HG03196 (cell line): ENCODE data around the gene RIPOR3.
"Not testable (repeated sequence)": the region's sequence is repeated elsewhere in the genome, so short reads cannot be mapped to it uniquely, and the experiment has no call there.

Experiments
- ATAC-seq: cut with Tn5 transposase; IDR thresholded peaks from one replicate; pipeline ENCODE4 v1.9.1; 2021; ENCODE audit not compliant: unreplicated experiment

RIPOR3 gene

GRCh38 chr20:50578778-50579165 lies 112.6 kb downstream of the RIPOR3 start:
- no peak for ATAC-seq

DNA sequence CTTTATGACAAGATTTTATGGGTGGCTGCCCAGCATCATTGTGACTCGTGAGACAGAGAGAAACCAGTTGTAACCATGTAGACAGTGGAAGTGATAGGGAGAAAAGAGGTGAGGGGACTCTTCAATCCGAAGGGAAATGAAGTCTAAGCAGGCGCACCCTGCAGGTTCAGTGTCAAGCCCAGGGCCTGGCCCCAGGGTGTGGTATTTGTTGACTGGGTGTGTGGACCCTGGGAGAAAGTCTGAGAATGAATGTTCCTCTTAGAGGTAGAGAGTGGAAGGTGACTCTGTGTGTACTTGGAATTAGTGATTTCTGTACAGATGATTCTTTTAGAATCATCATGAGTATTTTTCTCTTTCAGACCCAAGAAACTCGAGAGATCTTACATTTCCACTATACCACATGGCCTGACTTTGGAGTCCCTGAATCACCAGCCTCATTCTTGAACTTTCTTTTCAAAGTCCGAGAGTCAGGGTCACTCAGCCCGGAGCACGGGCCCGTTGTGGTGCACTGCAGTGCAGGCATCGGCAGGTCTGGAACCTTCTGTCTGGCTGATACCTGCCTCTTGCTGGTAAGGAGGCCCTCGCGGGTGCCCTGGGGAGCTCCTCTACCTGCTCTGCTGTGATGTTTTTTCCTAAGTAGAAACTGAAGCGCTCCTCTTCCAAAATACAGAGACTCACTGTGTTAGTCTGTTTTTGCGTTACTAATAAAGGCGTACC lies 113.1 kb downstream of the RIPOR3 start:
- ATAC-seq = no peak

DNA sequence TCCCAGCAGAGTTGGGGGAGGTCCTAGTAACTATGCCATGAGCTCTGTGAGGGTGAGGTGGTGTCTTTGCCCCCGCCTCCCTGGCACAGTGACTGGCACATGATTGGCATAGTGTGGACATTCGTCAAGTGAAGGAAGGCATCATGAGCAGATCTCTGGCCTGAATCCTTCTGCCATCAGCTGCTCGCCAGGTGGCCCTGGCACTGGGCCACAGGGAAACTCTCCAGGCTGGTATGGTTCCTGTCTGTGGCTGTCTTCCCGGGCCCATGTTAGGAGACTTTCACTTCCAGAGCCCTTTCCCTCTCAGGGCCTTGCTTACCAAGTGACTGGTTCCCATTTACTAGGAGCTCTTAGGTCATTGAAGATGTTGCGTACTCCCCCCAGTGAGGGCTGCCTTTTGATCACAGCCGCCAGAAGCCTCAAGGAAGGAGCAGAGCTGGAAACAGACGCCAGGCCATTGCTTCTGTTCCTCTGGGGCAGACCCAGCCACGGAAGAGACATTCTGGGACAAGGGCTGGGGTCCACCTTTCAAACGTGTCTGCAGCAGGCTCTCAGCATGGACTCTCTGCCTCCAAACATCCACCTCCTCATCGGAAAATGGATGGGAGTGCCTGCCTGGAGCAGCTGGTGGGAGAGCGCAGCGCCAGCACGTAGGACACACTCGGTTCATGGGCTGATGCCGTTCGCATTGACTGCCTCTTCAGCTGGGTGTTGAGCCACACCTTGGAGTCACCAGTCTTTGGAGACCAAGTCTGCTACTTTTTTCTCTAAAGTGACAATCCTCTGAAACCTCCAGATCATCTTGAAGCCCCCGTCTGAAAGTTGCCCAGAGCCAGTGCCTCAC lies 113.9 kb downstream of the RIPOR3 start:
- ATAC-seq = no peak

DNA sequence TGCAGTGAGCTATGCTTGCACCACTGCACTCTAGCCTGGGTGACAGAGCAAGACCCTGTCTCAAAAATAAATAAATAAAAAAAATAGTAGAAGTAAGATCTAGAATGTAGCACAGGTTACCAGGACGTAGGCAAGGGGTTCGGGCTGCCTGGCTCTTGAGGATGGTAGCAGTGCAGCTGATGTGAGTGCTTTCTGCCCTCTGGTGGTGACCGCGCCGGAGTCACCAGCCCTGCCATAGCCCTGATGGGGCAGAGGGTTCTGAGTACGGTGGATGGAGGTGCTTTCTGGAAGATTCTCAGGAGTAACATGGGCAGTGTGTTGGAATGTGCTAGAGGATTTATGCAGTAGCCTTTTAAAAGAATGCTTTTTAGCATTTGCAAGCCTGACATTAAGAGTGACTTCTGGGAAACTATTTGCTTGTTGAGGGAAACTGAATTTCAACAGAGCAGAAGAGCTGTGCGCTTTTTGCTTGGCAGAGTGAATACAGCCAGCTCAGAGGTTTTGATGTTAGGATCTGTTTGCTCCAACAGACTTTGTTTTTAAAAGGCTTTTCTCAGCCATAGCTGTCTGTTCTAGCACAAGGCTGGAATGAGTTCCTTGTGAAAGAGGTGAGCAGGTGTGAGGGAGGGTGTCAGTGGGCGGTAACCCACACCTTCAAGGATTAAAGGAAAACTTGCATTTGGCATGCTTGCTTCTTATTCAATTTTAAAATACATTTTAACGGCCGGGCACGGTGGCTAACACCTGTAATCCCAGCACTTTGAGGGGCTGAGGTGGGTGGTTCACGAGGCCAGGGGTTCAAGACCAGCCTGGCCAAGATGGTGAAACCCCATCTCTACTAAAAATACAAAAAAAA lies 115.2 kb downstream of the RIPOR3 start:
- no peak for ATAC-seq

DNA sequence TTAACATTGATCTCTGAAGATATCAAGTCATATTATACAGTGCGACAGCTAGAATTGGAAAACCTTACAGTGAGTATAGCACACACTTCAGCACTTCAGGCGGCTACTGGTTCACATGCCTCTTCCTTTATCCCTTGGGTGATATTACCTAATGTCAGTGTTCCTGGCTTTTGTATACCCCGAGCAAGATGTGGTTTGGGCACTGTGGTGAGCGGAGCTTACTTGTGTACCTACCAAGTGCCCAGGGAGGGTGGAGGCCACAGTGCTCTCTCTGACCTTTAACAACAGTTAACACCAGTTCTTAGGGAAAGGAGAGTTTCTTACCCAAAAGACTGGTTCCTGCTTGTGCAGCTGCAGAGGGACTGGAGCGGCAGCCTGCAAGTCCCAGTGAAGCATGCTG lies 116.8 kb downstream of the RIPOR3 start:
- ATAC-seq = no peak

DNA sequence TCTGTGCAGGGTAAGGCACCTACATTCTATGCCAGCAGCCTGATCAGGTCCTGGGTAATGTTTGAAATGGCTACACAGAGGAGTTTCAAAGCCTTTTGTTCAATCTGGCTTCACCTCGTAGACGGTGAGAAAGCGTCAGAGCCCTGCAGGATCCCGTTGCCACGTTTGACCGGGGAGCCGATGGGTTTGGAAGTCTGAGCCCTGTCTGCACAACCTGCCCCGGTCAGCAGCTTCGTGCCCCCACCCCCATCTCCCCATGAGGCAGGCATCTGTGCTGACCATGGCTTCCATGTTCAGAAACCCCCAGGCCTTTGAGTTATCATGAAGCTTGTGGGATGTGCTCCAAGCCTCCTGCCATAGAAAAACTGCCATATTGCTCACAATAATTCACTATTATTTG lies 117.2 kb downstream of the RIPOR3 start:
- no peak for ATAC-seq

- no peak for ATAC-seq
Measured at GRCh38 chr20:50572938-50573777, 118.2 kb downstream of the RIPOR3 start.

DNA sequence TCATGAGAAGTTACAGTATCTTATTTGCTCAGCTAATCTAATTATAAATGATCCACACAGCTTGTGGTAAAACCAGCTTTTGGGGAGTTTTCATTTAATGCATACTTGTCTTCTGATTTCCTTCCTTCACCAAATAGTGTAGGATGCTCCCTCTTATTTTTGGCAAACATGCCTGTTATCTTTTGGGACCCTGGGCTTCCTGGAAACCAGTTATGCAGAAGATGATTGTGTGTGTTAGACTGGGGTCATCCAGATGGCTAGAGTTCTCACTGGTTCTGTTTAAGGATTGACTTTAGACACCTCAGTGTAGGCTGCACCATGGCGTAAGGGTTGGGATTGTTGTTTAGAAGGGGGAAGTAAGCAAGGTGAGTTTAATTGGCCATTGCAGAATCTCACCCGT lies 119.9 kb downstream of the RIPOR3 start:
- no peak for ATAC-seq

GRCh38 chr20:50569864-50570836 lies 121.2 kb downstream of the RIPOR3 start:
- ATAC-seq = peak; percentile 62

DNA sequence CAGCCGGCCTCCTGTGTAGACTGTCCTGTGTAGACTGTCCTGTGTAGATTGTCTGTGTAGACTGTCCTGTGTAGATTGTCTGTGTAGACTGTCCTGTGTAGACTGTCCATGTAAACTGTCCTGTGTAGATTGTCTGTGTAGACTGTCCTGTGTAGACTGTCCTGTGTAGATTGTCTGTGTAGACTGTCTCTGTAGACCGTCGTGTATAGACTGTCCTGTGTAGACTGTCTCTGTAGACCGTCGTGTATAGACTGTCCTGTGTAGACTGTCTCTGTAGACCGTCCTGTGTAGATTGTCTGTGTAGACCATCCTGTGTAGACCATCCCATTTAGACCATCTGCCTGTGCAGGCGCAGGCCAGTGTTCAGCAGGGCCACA lies 121.9 kb downstream of the RIPOR3 start:
- not testable (repeated sequence) for ATAC-seq

GRCh38 chr20:50568549-50568942 lies 122.8 kb downstream of the RIPOR3 start:
- no peak for ATAC-seq

DNA sequence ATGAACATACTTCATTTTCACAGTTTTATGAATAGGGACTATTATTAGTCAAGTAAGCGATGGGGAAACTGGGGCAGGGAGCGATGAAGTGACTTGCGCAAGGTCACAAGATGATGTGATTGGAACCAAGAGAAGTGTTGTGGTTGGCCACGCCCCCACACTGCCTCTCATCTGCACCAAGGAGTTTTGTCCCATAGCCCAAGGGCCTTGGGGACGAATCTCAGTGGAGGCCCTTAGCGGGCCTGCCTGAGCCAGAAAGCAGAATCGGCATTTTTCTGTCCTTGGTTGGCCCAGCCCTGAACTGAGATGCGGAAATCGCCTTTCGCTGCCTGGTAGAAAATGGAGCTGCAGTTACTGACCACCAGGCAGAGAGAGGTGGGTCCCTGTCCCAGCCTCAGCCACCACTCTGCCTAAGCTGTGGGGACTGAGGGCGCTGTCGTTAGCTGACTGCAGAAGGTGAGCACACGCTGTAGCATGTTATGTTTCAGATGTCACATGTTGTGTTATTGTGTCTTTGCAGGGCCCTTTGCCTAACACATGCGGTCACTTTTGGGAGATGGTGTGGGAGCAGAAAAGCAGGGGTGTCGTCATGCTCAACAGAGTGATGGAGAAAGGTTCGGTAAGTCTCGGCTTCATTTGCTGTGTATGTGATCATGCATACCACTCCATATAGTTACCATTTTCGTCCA lies 123.3 kb downstream of the RIPOR3 start:
- ATAC-seq = no peak

- no peak for ATAC-seq
Measured at GRCh38 chr20:50565871-50566270, 125.5 kb downstream of the RIPOR3 start.

DNA sequence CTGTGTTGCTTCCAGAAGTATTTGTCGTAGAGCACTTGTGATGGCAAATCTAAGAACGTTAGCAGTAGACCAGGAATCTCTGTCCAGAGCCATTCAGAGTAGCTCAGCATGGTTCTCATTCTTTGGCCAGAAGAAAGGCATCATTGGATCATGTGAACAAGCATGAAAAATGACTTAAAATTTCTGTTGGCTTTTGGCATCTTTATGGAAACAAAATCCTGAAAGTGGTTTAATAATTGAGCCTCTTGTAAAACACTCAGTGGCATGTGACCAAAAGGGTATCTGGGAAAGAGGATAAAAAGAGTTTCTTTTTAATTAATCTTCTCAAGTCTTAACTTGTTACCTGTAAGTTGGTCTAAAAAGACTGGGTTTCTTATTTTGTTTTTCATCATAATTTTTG lies 126.0 kb downstream of the RIPOR3 start:
- ATAC-seq = no peak

DNA sequence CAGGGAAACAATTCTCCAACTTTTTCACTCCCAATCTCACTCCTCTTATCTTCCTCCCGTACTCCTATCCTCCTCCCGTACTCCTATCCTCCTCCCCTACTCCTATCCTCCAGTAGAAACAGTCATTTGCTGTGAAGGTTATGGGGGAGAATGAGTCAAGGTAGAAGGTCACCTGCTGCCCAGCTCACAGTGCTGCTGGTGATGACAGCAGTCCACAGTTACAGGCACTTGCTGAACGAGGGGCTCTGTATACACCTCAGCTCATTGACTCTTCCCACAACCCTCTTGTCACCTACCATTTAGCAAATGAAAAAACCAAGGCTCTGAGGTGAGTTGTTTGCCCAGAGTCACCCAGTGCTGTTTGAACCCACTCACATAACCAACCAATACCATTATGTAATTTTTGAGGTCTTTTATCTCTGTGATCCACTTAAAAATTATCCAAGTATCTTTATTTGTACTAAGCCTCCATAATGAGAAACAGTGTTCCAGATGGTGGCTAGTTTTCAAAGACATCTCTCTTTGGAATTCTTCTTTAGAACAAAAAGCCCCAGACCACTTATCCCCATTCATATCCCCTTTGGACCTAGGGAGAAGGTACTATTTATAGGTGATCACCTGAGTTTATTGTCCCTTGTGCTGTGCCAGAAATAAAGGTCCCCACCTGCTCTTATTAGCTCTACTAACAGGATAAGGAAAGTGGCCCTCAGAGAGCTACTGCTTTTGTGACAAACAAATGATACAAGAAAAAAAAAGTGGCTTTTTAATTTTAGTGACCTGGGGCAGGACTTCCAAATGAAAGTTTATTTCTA lies 128.0 kb downstream of the RIPOR3 start:
- ATAC-seq = no peak

DNA sequence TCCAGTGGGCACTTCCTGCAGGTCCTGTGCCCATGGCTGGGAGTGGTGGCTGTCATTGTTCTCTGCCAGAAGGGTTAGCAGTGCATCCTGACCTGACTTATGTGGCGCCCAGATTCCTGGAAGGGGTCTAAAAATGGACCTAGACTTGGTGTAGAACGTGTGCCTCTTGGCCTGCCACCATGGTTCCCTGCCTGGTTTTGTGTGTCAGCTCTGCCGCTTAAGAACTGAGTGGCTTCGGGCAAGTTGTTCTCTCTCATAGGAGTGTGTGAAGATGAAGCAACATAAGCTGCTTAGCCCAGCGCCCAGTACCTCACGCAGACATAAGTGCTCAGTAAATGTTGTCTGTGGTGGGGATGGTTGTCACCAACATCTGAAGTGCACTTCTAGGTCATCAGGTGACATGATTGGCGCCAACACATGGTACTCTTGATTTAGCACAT lies 129.1 kb downstream of the RIPOR3 start:
- no peak for ATAC-seq

- ATAC-seq = no peak
Measured at GRCh38 chr20:50561379-50562078, 129.8 kb downstream of the RIPOR3 start.
